ENCODE measurements around the gene TMIE.

DNA sequence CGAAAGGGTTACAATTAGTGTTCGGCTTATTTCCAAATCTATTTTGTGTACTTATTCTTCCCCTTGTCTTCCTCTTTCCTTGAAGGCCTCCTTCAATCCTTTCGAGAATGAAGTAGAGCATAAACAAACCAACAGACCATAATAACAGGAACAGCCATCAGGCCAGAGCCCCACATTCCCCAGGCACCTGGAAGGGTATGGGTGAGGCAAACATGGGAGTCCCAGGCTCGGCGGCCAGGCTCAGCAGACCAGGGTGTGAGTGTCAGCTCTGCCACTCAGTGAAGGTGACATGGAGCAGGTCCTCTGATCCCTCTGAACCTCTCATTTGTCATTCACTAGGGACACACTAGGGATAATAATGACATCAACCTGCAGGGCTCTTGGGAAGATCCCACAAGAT lies 21.5 kb upstream of the TMIE start:
- TF ChIP-seq, protein P1, sequence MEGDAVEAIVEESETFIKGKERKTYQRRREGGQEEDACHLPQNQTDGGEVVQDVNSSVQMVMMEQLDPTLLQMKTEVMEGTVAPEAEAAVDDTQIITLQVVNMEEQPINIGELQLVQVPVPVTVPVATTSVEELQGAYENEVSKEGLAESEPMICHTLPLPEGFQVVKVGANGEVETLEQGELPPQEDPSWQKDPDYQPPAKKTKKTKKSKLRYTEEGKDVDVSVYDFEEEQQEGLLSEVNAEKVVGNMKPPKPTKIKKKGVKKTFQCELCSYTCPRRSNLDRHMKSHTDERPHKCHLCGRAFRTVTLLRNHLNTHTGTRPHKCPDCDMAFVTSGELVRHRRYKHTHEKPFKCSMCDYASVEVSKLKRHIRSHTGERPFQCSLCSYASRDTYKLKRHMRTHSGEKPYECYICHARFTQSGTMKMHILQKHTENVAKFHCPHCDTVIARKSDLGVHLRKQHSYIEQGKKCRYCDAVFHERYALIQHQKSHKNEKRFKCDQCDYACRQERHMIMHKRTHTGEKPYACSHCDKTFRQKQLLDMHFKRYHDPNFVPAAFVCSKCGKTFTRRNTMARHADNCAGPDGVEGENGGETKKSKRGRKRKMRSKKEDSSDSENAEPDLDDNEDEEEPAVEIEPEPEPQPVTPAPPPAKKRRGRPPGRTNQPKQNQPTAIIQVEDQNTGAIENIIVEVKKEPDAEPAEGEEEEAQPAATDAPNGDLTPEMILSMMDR (conservative IDR thresholded peaks at IDR 0.05 in 1 of 2, IDR thresholded peaks at IDR 0.05 in 1 of 2; ENCODE audit: extremely low read depth in 1 of 2, insufficient read depth in 1 of 2, low read depth in 1 of 2, low read length in 2 of 2), result no peak
- TF ChIP-seq EZH2 (IDR thresholded peaks at IDR 0.05; ENCODE audit: borderline replicate concordance, low read length), result no peak
